Esophagus squamous epithelium (tissue), 4 donors: ENCODE data around the gene BIRC2.

Source experiments
- POLR2A ChIP-seq, 4 donors: fragments of 450-650 bp; IDR thresholded peaks; one replicate each; pipeline ENCODE4 v1.6.1; 2017; ENCODE audit warnings: antibody characterized with exemption in 4 of 4, mild to moderate bottlenecking in 4 of 4, moderate library complexity in 3 of 4
- TF ChIP-seq, protein P1 (sequence below), 6 experiments: fragments of 450-650 bp in 4 of 6; fragments of 200-600 bp in 2 of 6; sonication (generic) in 2 of 6; IDR thresholded peaks; one replicate each; pipeline ENCODE4 v1.5.1; 2016 to 2019; ENCODE audit warnings: antibody characterized with exemption in 6 of 6, mild to moderate bottlenecking in 4 of 6, moderate library complexity in 4 of 6

DNA sequence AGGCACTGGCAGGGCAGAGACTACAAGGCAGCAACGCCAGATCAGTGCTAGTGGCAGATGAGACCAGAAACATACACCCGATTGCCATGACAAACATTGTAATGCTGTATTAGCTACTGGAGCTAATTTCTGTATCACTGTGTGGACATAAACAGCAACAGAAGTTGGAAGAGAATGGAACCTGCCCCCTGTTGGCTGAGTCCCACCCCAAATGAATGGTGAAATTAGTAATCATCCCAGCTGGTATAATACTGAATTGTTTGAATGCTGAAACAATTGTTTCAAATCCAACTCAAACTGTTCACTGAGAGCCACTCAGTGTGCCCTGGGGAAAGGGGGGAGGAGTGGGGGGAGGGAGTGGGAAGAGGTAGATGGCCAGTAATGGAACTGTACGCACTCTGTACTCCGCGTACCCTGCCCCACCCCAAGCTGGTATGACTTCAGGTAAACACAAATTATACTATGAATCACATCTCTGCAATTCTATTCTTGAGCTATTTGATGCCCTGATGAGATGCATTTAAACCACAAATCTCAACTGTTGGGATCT is 40.9 kb upstream of the BIRC2 start:
- TF ChIP-seq, protein P1, sequence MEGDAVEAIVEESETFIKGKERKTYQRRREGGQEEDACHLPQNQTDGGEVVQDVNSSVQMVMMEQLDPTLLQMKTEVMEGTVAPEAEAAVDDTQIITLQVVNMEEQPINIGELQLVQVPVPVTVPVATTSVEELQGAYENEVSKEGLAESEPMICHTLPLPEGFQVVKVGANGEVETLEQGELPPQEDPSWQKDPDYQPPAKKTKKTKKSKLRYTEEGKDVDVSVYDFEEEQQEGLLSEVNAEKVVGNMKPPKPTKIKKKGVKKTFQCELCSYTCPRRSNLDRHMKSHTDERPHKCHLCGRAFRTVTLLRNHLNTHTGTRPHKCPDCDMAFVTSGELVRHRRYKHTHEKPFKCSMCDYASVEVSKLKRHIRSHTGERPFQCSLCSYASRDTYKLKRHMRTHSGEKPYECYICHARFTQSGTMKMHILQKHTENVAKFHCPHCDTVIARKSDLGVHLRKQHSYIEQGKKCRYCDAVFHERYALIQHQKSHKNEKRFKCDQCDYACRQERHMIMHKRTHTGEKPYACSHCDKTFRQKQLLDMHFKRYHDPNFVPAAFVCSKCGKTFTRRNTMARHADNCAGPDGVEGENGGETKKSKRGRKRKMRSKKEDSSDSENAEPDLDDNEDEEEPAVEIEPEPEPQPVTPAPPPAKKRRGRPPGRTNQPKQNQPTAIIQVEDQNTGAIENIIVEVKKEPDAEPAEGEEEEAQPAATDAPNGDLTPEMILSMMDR (IDR thresholded peaks at IDR 0.05), result peak in 3 of 6 experiments; percentile 12 to 36 (median 13)
- TF ChIP-seq POLR2A (IDR thresholded peaks at IDR 0.05), result no peak
